ENCODE measurements around the gene PTPN6. TPM values are rescaled to one million over a fixed set of nuclear protein-coding genes. Genes with fewer than 3 reads are reported as not detected.

PTPN6 gene
- total and polyA plus RNA-seq, 2 of the 8 experiments (the other 6 are each of a cell fraction or from before 2014, with no cell fraction given) = 16.3 to 28.4 TPM

GRCh38 chr12:6937481-6938352, 13.4 kb upstream of the PTPN6 start (continued):
- no peak for TF ChIP-seq ATF3 (IDR thresholded peaks at IDR 0.05; ENCODE audit: insufficient read depth, low read depth, low read length)
- 0 out of 2 replicates have a peak, but pooled peaks have one; percentile 68 for TF ChIP-seq TCF12 (IDR thresholded peaks at IDR 0.05; ENCODE audit: low read depth, low read length)
- TF ChIP-seq, protein P1, sequence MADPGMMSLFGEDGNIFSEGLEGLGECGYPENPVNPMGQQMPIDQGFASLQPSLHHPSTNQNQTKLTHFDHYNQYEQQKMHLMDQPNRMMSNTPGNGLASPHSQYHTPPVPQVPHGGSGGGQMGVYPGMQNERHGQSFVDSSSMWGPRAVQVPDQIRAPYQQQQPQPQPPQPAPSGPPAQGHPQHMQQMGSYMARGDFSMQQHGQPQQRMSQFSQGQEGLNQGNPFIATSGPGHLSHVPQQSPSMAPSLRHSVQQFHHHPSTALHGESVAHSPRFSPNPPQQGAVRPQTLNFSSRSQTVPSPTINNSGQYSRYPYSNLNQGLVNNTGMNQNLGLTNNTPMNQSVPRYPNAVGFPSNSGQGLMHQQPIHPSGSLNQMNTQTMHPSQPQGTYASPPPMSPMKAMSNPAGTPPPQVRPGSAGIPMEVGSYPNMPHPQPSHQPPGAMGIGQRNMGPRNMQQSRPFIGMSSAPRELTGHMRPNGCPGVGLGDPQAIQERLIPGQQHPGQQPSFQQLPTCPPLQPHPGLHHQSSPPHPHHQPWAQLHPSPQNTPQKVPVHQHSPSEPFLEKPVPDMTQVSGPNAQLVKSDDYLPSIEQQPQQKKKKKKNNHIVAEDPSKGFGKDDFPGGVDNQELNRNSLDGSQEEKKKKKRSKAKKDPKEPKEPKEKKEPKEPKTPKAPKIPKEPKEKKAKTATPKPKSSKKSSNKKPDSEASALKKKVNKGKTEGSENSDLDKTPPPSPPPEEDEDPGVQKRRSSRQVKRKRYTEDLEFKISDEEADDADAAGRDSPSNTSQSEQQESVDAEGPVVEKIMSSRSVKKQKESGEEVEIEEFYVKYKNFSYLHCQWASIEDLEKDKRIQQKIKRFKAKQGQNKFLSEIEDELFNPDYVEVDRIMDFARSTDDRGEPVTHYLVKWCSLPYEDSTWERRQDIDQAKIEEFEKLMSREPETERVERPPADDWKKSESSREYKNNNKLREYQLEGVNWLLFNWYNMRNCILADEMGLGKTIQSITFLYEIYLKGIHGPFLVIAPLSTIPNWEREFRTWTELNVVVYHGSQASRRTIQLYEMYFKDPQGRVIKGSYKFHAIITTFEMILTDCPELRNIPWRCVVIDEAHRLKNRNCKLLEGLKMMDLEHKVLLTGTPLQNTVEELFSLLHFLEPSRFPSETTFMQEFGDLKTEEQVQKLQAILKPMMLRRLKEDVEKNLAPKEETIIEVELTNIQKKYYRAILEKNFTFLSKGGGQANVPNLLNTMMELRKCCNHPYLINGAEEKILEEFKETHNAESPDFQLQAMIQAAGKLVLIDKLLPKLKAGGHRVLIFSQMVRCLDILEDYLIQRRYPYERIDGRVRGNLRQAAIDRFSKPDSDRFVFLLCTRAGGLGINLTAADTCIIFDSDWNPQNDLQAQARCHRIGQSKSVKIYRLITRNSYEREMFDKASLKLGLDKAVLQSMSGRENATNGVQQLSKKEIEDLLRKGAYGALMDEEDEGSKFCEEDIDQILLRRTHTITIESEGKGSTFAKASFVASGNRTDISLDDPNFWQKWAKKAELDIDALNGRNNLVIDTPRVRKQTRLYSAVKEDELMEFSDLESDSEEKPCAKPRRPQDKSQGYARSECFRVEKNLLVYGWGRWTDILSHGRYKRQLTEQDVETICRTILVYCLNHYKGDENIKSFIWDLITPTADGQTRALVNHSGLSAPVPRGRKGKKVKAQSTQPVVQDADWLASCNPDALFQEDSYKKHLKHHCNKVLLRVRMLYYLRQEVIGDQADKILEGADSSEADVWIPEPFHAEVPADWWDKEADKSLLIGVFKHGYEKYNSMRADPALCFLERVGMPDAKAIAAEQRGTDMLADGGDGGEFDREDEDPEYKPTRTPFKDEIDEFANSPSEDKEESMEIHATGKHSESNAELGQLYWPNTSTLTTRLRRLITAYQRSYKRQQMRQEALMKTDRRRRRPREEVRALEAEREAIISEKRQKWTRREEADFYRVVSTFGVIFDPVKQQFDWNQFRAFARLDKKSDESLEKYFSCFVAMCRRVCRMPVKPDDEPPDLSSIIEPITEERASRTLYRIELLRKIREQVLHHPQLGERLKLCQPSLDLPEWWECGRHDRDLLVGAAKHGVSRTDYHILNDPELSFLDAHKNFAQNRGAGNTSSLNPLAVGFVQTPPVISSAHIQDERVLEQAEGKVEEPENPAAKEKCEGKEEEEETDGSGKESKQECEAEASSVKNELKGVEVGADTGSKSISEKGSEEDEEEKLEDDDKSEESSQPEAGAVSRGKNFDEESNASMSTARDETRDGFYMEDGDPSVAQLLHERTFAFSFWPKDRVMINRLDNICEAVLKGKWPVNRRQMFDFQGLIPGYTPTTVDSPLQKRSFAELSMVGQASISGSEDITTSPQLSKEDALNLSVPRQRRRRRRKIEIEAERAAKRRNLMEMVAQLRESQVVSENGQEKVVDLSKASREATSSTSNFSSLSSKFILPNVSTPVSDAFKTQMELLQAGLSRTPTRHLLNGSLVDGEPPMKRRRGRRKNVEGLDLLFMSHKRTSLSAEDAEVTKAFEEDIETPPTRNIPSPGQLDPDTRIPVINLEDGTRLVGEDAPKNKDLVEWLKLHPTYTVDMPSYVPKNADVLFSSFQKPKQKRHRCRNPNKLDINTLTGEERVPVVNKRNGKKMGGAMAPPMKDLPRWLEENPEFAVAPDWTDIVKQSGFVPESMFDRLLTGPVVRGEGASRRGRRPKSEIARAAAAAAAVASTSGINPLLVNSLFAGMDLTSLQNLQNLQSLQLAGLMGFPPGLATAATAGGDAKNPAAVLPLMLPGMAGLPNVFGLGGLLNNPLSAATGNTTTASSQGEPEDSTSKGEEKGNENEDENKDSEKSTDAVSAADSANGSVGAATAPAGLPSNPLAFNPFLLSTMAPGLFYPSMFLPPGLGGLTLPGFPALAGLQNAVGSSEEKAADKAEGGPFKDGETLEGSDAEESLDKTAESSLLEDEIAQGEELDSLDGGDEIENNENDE (IDR thresholded peaks at IDR 0.05; ENCODE audit: insufficient replicate concordance, low read length) = no peak
- no peak for TF ChIP-seq BCL11A (IDR thresholded peaks at IDR 0.05; ENCODE audit: low read depth in 2 of 2, low read length in 2 of 2)
- no peak for TF ChIP-seq CTBP2 (IDR thresholded peaks at IDR 0.05; ENCODE audit: borderline replicate concordance, insufficient read depth, insufficient read length, low read length)
